GM12873 (cell line): ENCODE data around the gene SORL1.

Experiments
- CTCF ChIP-seq: IDR thresholded peaks from 2 replicates; pipeline ENCODE4 v1.5.1; 2012; ENCODE audit warnings: low read depth, mild to moderate bottlenecking, moderate library complexity, low read length, control low read depth; ENCODE audit not compliant: insufficient read depth; ENCODE audit errors: missing control alignments

Gene SORL1

GRCh38 chr11:121465709-121466062 is 13.6 kb downstream of the SORL1 start:
- no peak for TF ChIP-seq CTCF

- no peak for TF ChIP-seq CTCF
Measured at GRCh38 chr11:121466063-121466794, 14.1 kb downstream of the SORL1 start.

- no peak for TF ChIP-seq CTCF
Measured at GRCh38 chr11:121467471-121467870, 15.4 kb downstream of the SORL1 start.

- TF ChIP-seq CTCF: no peak
Measured at GRCh38 chr11:121467965-121468364, 15.9 kb downstream of the SORL1 start.

GRCh38 chr11:121469910-121470309 is 17.8 kb downstream of the SORL1 start:
- no peak for TF ChIP-seq CTCF

- no peak for TF ChIP-seq CTCF
Measured at GRCh38 chr11:121471167-121471566, 19.1 kb downstream of the SORL1 start.

- no peak for TF ChIP-seq CTCF
Measured at GRCh38 chr11:121472312-121472711, 20.2 kb downstream of the SORL1 start.
